B cell (primary cell): ENCODE measurements around the gene NLRX1.

Experiments
- EZH2 ChIP-seq: IDR thresholded peaks from 2 replicates; pipeline ENCODE4 v1.6.1; 2012; ENCODE audit warnings: borderline replicate concordance, low read depth, mild to moderate bottlenecking, moderate library complexity, low read length; ENCODE audit not compliant: insufficient read depth, poor library complexity, severe bottlenecking
- TF ChIP-seq, protein P1 (sequence below): fragments of 200-600 bp; IDR thresholded peaks from one replicate; pipeline ENCODE4 v1.8.0; 2022; ENCODE audit warnings: antibody characterized with exemption, mild to moderate bottlenecking

DNA sequence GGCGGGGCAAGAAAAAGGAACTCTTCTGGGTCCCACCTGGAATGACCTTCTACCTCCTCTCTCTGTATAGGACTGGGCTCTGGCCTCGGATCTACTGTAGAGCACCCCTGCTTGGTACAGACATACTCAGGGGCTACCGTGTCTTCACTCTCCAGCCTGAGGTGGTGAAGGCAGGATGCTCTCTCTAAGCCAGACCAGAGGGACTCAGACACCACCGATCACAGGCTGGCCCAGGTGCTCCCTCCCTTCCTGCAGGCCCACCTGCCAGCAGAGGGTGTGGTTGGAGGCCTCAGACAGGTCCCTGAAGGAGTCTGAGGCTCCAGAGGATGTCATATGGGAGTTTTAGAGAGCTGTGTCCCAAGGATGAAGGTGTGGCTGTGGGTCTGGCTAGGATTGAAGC lies 20.9 kb downstream of the NLRX1 start:
- TF ChIP-seq, protein P1, sequence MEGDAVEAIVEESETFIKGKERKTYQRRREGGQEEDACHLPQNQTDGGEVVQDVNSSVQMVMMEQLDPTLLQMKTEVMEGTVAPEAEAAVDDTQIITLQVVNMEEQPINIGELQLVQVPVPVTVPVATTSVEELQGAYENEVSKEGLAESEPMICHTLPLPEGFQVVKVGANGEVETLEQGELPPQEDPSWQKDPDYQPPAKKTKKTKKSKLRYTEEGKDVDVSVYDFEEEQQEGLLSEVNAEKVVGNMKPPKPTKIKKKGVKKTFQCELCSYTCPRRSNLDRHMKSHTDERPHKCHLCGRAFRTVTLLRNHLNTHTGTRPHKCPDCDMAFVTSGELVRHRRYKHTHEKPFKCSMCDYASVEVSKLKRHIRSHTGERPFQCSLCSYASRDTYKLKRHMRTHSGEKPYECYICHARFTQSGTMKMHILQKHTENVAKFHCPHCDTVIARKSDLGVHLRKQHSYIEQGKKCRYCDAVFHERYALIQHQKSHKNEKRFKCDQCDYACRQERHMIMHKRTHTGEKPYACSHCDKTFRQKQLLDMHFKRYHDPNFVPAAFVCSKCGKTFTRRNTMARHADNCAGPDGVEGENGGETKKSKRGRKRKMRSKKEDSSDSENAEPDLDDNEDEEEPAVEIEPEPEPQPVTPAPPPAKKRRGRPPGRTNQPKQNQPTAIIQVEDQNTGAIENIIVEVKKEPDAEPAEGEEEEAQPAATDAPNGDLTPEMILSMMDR = no peak
- TF ChIP-seq EZH2 = no peak
